Gastrocnemius medialis (tissue), 4 donors: ENCODE measurements around the gene DUSP16. TPM values are rescaled to one million over a fixed set of nuclear protein-coding genes. Genes with fewer than 3 reads are reported as not detected.

ENCODE experiments used
- ATAC-seq, 2 donors: fragments of 150-250 bp; one replicate each; pipeline ENCODE4 v1.9.1; 2016
- DNase-seq, 2 donors: peaks; one replicate each; pipeline ENCODE4 v3.0.0-alpha.2; 2019
- H3K27ac ChIP-seq, 4 donors: fragments of 200-600 bp; sonication (generic); 1 replicate in 1 of 4; 2 replicates in 3 of 4; pipeline ENCODE4 v1.5.1; 2016 to 2018; ENCODE audit warnings: mild to moderate bottlenecking in 2 of 4, moderate library complexity in 1 of 4
- H3K27me3 ChIP-seq, 3 donors: fragments of 200-600 bp; sonication (generic) in 2 of 3; 1 replicate in 1 of 3; 2 replicates in 2 of 3; pipeline versions ENCODE4 v1.5.1 to v1.6.0; 2016 to 2019; ENCODE audit warnings: mild to moderate bottlenecking in 1 of 3, moderate library complexity in 1 of 3
- H3K36me3 ChIP-seq, 2 donors: fragments of 200-600 bp; sonication (generic) in 1 of 2; one replicate each; pipeline ENCODE4 v1.5.1; 2017 to 2018
- H3K4me1 ChIP-seq, 2 donors: fragments of 200-600 bp; sonication (generic) in 1 of 2; one replicate each; pipeline ENCODE4 v1.5.1; 2016 to 2017; ENCODE audit warnings: mild to moderate bottlenecking in 2 of 2
- H3K4me3 ChIP-seq, 4 donors: fragments of 200-600 bp; sonication (generic) in 3 of 4; 1 replicate in 1 of 4; 2 replicates in 3 of 4; pipeline ENCODE4 v1.5.1; 2016 to 2019; ENCODE audit warnings: mild to moderate bottlenecking in 2 of 4
- H3K9me3 ChIP-seq, 3 donors: fragments of 200-600 bp; sonication (generic) in 2 of 3; 1 replicate in 1 of 3; 2 replicates in 2 of 3; pipeline ENCODE4 v1.5.1; 2016 to 2019
- CTCF ChIP-seq, 5 experiments: fragments of 450-650 bp in 3 of 5; fragments of 200-600 bp in 2 of 5; sonication (generic) in 2 of 5; IDR thresholded peaks in 4 of 5; conservative IDR thresholded peaks in 1 of 5; 1 replicate in 4 of 5; 2 replicates in 1 of 5; pipeline ENCODE4 v1.5.1; 2016 to 2019; ENCODE audit warnings: antibody characterized with exemption in 5 of 5, mild to moderate bottlenecking in 3 of 5, moderate library complexity in 3 of 5
- POLR2A ChIP-seq, 2 donors: fragments of 450-650 bp; IDR thresholded peaks; one replicate each; pipeline ENCODE4 v1.6.1; 2017; ENCODE audit warnings: antibody characterized with exemption in 2 of 2, mild to moderate bottlenecking in 2 of 2, moderate library complexity in 2 of 2
- in situ Hi-C, 4 donors: fragments of 200-750 bp; cut with MboI; loops; one replicate each; pipeline versions ENCODE4 v1.15.0 to v1.8.0; 2017; ENCODE audit warnings: low sequenced_read_pairs in 4 of 4
- intact Hi-C: fragments of 100-400 bp; cut with DNase I; formaldehyde crosslinking; loops from one replicate; pipeline ENCODE4 v1.15.1; 2023; ENCODE audit warnings: low total_unique reads
- total RNA-seq, 4 donors: library from RNA; depleted of rRNA; stranded (reverse); fragments of >200 nt; gene quantifications; one replicate each; pipeline versions ENCODE4 v1.1.0 to v1.2.3, GENCODE V29; 2016

The DUSP16 gene
- total RNA-seq, 4 donors from 2014 or later: 10.9 to 15.7 (median 13.3) TPM

- no peaks in the 10 kb centered on the region for H3K36me3 ChIP-seq
- no peaks in the 10 kb centered on the region for H3K4me1 ChIP-seq
- no peaks in the 10 kb centered on the region for H3K9me3 ChIP-seq
- ATAC-seq (no peak), DNase-seq (no peak)
- no peak overlapping the region for H3K4me3 ChIP-seq
- no peak for TF ChIP-seq POLR2A (IDR thresholded peaks at IDR 0.05)
- TF ChIP-seq CTCF (IDR thresholded peaks at IDR 0.05 in 4 of 5, conservative IDR thresholded peaks at IDR 0.05 in 1 of 5): no peak
- in situ Hi-C loops (no loop called here), intact Hi-C loops (no loop called here)
- H3K27me3 ChIP-seq: no peaks in the 10 kb centered on the region
- H3K27ac ChIP-seq: no peak overlapping the region
Observed at GRCh38 chr12:12456637-12457036, 106.0 kb downstream of the DUSP16 start.

- Histone ChIP-seq H3K27me3 (no peaks in the 10 kb centered on the region), H3K4me1 (no peaks in the 10 kb centered on the region), H3K9me3 (no peaks in the 10 kb centered on the region), H3K36me3 (no peaks in the 10 kb centered on the region), H3K4me3 (no peak overlapping the region), H3K27ac (no peak overlapping the region)
- in situ Hi-C loops (no loop called here), intact Hi-C loops (no loop called here)
- ATAC-seq (no peak), DNase-seq (no peak)
- TF ChIP-seq CTCF (IDR thresholded peaks at IDR 0.05 in 4 of 5, conservative IDR thresholded peaks at IDR 0.05 in 1 of 5) (no peak), POLR2A (IDR thresholded peaks at IDR 0.05) (no peak)
Observed at GRCh38 chr12:12454315-12454714, 108.3 kb downstream of the DUSP16 start.

DNA sequence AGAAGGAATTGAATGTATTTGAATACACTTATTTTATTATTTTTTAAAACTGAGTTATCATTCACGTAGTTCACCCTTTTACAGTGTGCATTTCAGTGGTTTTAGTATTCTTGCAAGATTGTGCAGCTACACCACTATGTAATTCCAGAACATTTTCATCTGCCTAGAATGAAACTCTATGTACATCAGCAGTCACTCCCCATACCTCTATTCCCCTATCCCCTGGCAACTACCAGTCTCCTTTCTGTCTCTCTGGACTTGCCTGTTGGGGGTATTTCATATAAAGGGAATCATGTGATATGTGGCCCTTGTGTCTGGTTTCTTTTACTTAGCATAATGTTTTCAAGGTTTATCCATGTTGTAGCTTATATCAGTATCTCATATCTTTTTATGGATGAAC lies 109.0 kb downstream of the DUSP16 start:
- Histone ChIP-seq H3K27me3 (no peaks in the 10 kb centered on the region), H3K4me3 (no peak overlapping the region), H3K9me3 (no peaks in the 10 kb centered on the region), H3K36me3 (no peaks in the 10 kb centered on the region), H3K27ac (no peak overlapping the region), H3K4me1 (no peaks in the 10 kb centered on the region)
- TF ChIP-seq POLR2A (IDR thresholded peaks at IDR 0.05) (no peak), CTCF (IDR thresholded peaks at IDR 0.05 in 4 of 5, conservative IDR thresholded peaks at IDR 0.05 in 1 of 5) (no peak)
- in situ Hi-C loops (no loop called here), intact Hi-C loops (no loop called here)
- ATAC-seq (no peak), DNase-seq (no peak)

- Histone ChIP-seq H3K27me3 (no peaks in the 10 kb centered on the region), H3K9me3 (no peaks in the 10 kb centered on the region), H3K27ac (no peak overlapping the region), H3K36me3 (no peaks in the 10 kb centered on the region), H3K4me1 (no peaks in the 10 kb centered on the region), H3K4me3 (no peak overlapping the region)
- intact Hi-C loops: no loop called here
- no peak for ATAC-seq
- TF ChIP-seq POLR2A (IDR thresholded peaks at IDR 0.05) (no peak), CTCF (IDR thresholded peaks at IDR 0.05 in 4 of 5, conservative IDR thresholded peaks at IDR 0.05 in 1 of 5) (no peak)
- no peak for DNase-seq
- in situ Hi-C loops: no loop called here
Observed at GRCh38 chr12:12452326-12452902, 110.2 kb downstream of the DUSP16 start.

DNA sequence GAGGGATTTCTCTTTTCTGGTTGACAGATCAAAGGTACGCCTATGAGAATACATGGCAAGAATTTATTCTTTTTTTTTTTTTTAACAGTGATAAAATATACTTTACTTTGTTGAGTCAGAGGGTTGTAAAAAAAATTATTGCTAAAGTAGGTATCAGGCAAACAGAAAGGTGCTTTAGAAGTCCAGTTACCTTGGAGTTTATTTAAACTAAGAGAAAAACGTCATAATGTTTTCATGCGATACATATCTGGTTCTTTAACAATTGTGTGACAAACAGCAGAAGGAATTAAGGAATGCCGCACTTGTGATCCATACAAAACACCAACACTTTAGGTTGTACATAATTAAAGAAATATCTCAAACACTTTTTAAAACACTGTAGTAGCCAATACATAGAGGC lies 111.6 kb downstream of the DUSP16 start:
- DNase-seq (no peak), ATAC-seq (no peak)
- intact Hi-C loops: no loop called here

More for the DNA sequence above, 111.6 kb downstream of the DUSP16 start:
- no peak overlapping the region for H3K4me3 ChIP-seq
- no peaks in the 10 kb centered on the region for H3K27me3 ChIP-seq
- no peaks in the 10 kb centered on the region for H3K36me3 ChIP-seq
- H3K27ac ChIP-seq: no peak overlapping the region
- no peaks in the 10 kb centered on the region for H3K4me1 ChIP-seq
- no peaks in the 10 kb centered on the region for H3K9me3 ChIP-seq
- in situ Hi-C loops: no loop called here
- TF ChIP-seq CTCF (IDR thresholded peaks at IDR 0.05 in 4 of 5, conservative IDR thresholded peaks at IDR 0.05 in 1 of 5): no peak
- no peak for TF ChIP-seq POLR2A (IDR thresholded peaks at IDR 0.05)
